ENCODE data around the gene ZFHX3.

ZFHX3 gene

GRCh38 chr16:72926177-72927070 lies 121.5 kb downstream of the ZFHX3 start:
- peak; percentile 41 to 48 for DNase-seq

GRCh38 chr16:72925631-72925979 lies 122.3 kb downstream of the ZFHX3 start:
- DNase-seq = no peak

- peak; percentile 91 to 95 for DNase-seq
Observed at GRCh38 chr16:72924927-72925630, 122.8 kb downstream of the ZFHX3 start.

- DNase-seq = peak; percentile 77 to 81
Observed at GRCh38 chr16:72924537-72924926, 123.4 kb downstream of the ZFHX3 start.

- no peak for DNase-seq
Observed at GRCh38 chr16:72923757-72924156, 124.2 kb downstream of the ZFHX3 start.

GRCh38 chr16:72922714-72923113 lies 125.2 kb downstream of the ZFHX3 start:
- no peak for DNase-seq

GRCh38 chr16:72921620-72922019 lies 126.3 kb downstream of the ZFHX3 start:
- peak; percentile 22 to 81 for DNase-seq

- DNase-seq = no peak
Observed at GRCh38 chr16:72921106-72921505, 126.8 kb downstream of the ZFHX3 start.

- no peak for DNase-seq
Observed at GRCh38 chr16:72917051-72917450, 130.9 kb downstream of the ZFHX3 start.

GRCh38 chr16:72915331-72915730 lies 132.6 kb downstream of the ZFHX3 start:
- DNase-seq = no peak

- DNase-seq = peak; percentile 80 to 82
Observed at GRCh38 chr16:72913551-72913950, 134.4 kb downstream of the ZFHX3 start.

GRCh38 chr16:72911971-72912370 lies 136.0 kb downstream of the ZFHX3 start:
- DNase-seq = no peak

- DNase-seq = no peak
Observed at GRCh38 chr16:72910875-72911274, 137.1 kb downstream of the ZFHX3 start.

- no peak for DNase-seq
Observed at GRCh38 chr16:72910381-72910780, 137.5 kb downstream of the ZFHX3 start.

GRCh38 chr16:72909196-72909595 lies 138.7 kb downstream of the ZFHX3 start:
- DNase-seq = no peak

GRCh38 chr16:72908362-72909167 lies 139.4 kb downstream of the ZFHX3 start:
- no peak for DNase-seq

GRCh38 chr16:72905581-72905980 lies 142.3 kb downstream of the ZFHX3 start:
- no peak for DNase-seq

- DNase-seq = no peak
Observed at GRCh38 chr16:72903176-72903575, 144.8 kb downstream of the ZFHX3 start.

GRCh38 chr16:72902206-72902605 lies 145.7 kb downstream of the ZFHX3 start:
- peak in 1 of 2 experiments; percentile 15 for DNase-seq

GRCh38 chr16:72901000-72901627 lies 146.8 kb downstream of the ZFHX3 start:
- no peak for DNase-seq

- no peak for DNase-seq
Observed at GRCh38 chr16:72898216-72898825, 149.6 kb downstream of the ZFHX3 start.

- DNase-seq = no peak
Observed at GRCh38 chr16:72897707-72898106, 150.2 kb downstream of the ZFHX3 start.

Data from NCI-H526 (cell line).